Fibroblast of lung (primary cell): ENCODE results near the gene SCMH1. TPM values are rescaled to one million over a fixed set of nuclear protein-coding genes. Genes with fewer than 3 reads are reported as not detected.
"Not testable (repeated sequence)": the region's sequence is repeated elsewhere in the genome, so short reads cannot be mapped to it uniquely, and the experiment has no call there.

Experiments used
- DNase-seq, 2 donors: peaks; one replicate each; pipeline versions ENCODE4 v3.0.0 to v3.0.0-alpha.2; 2010; ENCODE audit warnings: low read depth in 2 of 2
- H2AFZ ChIP-seq: 2 replicates; pipeline ENCODE4 v1.5.1; 2012; ENCODE audit warnings: low read length, control low read depth, inconsistent platforms
- H3K27ac ChIP-seq: 2 replicates; pipeline ENCODE4 v1.5.1; 2011; ENCODE audit warnings: low read length, control low read depth; ENCODE audit not compliant: insufficient read depth
- H3K27me3 ChIP-seq: 2 replicates; pipeline ENCODE4 v1.5.1; 2011; ENCODE audit warnings: mild to moderate bottlenecking, low read length; ENCODE audit not compliant: control insufficient read depth, insufficient read depth
- H3K36me3 ChIP-seq: 2 replicates; pipeline ENCODE4 v1.5.1; 2011; ENCODE audit warnings: low read length; ENCODE audit not compliant: control insufficient read depth, insufficient read depth
- H3K4me1 ChIP-seq: 2 replicates; pipeline ENCODE4 v1.5.1; 2011; ENCODE audit warnings: low read length; ENCODE audit not compliant: control insufficient read depth, insufficient read depth; ENCODE audit errors: extremely low read depth
- H3K4me2 ChIP-seq: 2 replicates; pipeline ENCODE4 v1.5.1; 2011; ENCODE audit warnings: low read length, control low read depth; ENCODE audit not compliant: insufficient read depth; ENCODE audit errors: extremely low read depth
- H3K4me3 ChIP-seq, 4 experiments: fragments of 200-600 bp in 1 of 4; sonication (generic) in 1 of 4; replicated peaks in 1 of 4; 2 replicates each; pipeline ENCODE4 v1.5.1; 2011 to 2016; ENCODE audit warnings: low read length in 4 of 4, low read depth in 3 of 4, mild to moderate bottlenecking in 3 of 4, control low read depth in 2 of 4, inconsistent platforms in 1 of 4, mixed read lengths in 1 of 4; ENCODE audit not compliant: insufficient read depth in 1 of 4; ENCODE audit errors: control extremely low read depth in 1 of 4
- H3K79me2 ChIP-seq: 2 replicates; pipeline ENCODE4 v1.5.1; 2012; ENCODE audit warnings: mild to moderate bottlenecking, low read length, inconsistent platforms; ENCODE audit not compliant: control insufficient read depth, insufficient read depth
- H3K9ac ChIP-seq: 2 replicates; pipeline ENCODE4 v1.5.1; 2011; ENCODE audit warnings: mild to moderate bottlenecking, low read length, control low read depth; ENCODE audit not compliant: insufficient read depth
- H3K9me3 ChIP-seq: 2 replicates; pipeline ENCODE4 v1.5.1; 2012; ENCODE audit warnings: low read depth, low read length; ENCODE audit not compliant: control insufficient read depth, insufficient read depth
- H4K20me1 ChIP-seq: 2 replicates; pipeline ENCODE4 v1.5.1; 2011; ENCODE audit warnings: low read length; ENCODE audit not compliant: control insufficient read depth, insufficient read depth; ENCODE audit errors: extremely low read depth
- CTCF ChIP-seq, 2 donors: IDR thresholded peaks in 1 of 2; conservative IDR thresholded peaks in 1 of 2; 1 replicate in 1 of 2; 2 replicates in 1 of 2; pipeline ENCODE4 v1.5.1; 2011 to 2012; ENCODE audit warnings: low read length in 2 of 2, control low read depth in 1 of 2, inconsistent platforms in 1 of 2, low read depth in 1 of 2, mild to moderate bottlenecking in 1 of 2
- EZH2 ChIP-seq: IDR thresholded peaks from 2 replicates; pipeline ENCODE4 v1.5.1; 2012; ENCODE audit warnings: low read length, control low read depth, mild to moderate bottlenecking; ENCODE audit errors: missing control alignments
- polyA plus RNA-seq, 2 donors: library from polyadenylated mRNA; depleted of rRNA in 1 of 2; stranded (reverse) in 1 of 2; unstranded in 1 of 2; fragments of >200 nt; gene quantifications; 2 replicates each; pipeline ENCODE4 v1.2.1, GENCODE V29; 2011 to 2012; ENCODE audit warnings: missing spikeins in 1 of 2
- total RNA-seq: library from RNA; depleted of rRNA; stranded (reverse); fragments of >200 nt; gene quantifications from 2 replicates; pipeline ENCODE4 v1.2.1, GENCODE V29; 2014

SCMH1 gene
- total and polyA plus RNA-seq, 2 donors (not counting 1 experiment from before 2014, with no cell fraction given) = 20.8 to 24.8 TPM

- no peak for DNase-seq
- H3K4me1 ChIP-seq = no peaks in the 10 kb centered on the region
- no peaks in the 10 kb centered on the region for H3K9me3 ChIP-seq
- H4K20me1 ChIP-seq = peaks cover 2% of the 10 kb centered on the region
- TF ChIP-seq EZH2 = no peak
- no peak for TF ChIP-seq CTCF (conservative IDR thresholded peaks at IDR 0.05 in 1 of 2, IDR thresholded peaks at IDR 0.05 in 1 of 2; ENCODE audit: low read depth in 1 of 2, low read length in 2 of 2)
- H3K4me2 ChIP-seq = no peak overlapping the region
- no peak overlapping the region for H2AFZ ChIP-seq
- no peaks in the 10 kb centered on the region for H3K79me2 ChIP-seq
- H3K27ac ChIP-seq = no peak overlapping the region
- no peaks in the 10 kb centered on the region for H3K27me3 ChIP-seq
- no peaks in the 10 kb centered on the region for H3K36me3 ChIP-seq
- no peak overlapping the region for H3K9ac ChIP-seq
- no peak overlapping the region for H3K4me3 ChIP-seq
Measured at GRCh38 chr1:41199375-41199774, 42.7 kb downstream of the SCMH1 start.

GRCh38 chr1:41192456-41193178, 49.5 kb downstream of the SCMH1 start:
- Histone ChIP-seq H3K9me3 (no peaks in the 10 kb centered on the region), H3K36me3 (no peaks in the 10 kb centered on the region), H3K27ac (no peak overlapping the region), H3K4me2 (no peak overlapping the region), H4K20me1 (no peaks in the 10 kb centered on the region), H3K9ac (no peak overlapping the region), H3K27me3 (no peaks in the 10 kb centered on the region), H3K4me3 (no peak overlapping the region), H2AFZ (no peak overlapping the region), H3K4me1 (no peaks in the 10 kb centered on the region), H3K79me2 (no peaks in the 10 kb centered on the region)
- peak in 1 of 2 donors; percentile 76 for DNase-seq
- TF ChIP-seq EZH2 (no peak), CTCF (conservative IDR thresholded peaks at IDR 0.05 in 1 of 2, IDR thresholded peaks at IDR 0.05 in 1 of 2; ENCODE audit: low read depth in 1 of 2, low read length in 2 of 2) (no peak)

- Histone ChIP-seq H3K27me3 (no peaks in the 10 kb centered on the region), H3K79me2 (no peaks in the 10 kb centered on the region), H4K20me1 (no peaks in the 10 kb centered on the region), H3K27ac (no peak overlapping the region), H3K4me3 (no peak overlapping the region), H2AFZ (no peak overlapping the region), H3K36me3 (no peaks in the 10 kb centered on the region), H3K9me3 (no peaks in the 10 kb centered on the region), H3K4me2 (no peak overlapping the region), H3K9ac (no peak overlapping the region), H3K4me1 (no peaks in the 10 kb centered on the region)
- no peak for DNase-seq
- no peak for TF ChIP-seq CTCF (conservative IDR thresholded peaks at IDR 0.05 in 1 of 2, IDR thresholded peaks at IDR 0.05 in 1 of 2; ENCODE audit: low read depth in 1 of 2, low read length in 2 of 2)
- TF ChIP-seq EZH2 = no peak
Measured at GRCh38 chr1:41184446-41184845, 57.7 kb downstream of the SCMH1 start.

GRCh38 chr1:41178230-41178629, 63.9 kb downstream of the SCMH1 start:
- H3K9ac ChIP-seq, H3K4me2 ChIP-seq, H3K4me3 ChIP-seq, H3K27ac ChIP-seq, H3K27me3 ChIP-seq, H2AFZ ChIP-seq, DNase-seq, H3K79me2 ChIP-seq, H3K4me1 ChIP-seq, H3K9me3 ChIP-seq, H3K36me3 ChIP-seq, H4K20me1 ChIP-seq: not testable (repeated sequence)
